HEK293 (cell line): ENCODE data around the gene MMP11.

Experiments
- CTCF ChIA-PET: fragments of 350-600 bp; formaldehyde crosslinking; extraction: SDS; loops from one replicate; lab custom pipeline; 2021; ENCODE audit warnings: antibody characterized with exemption; lab: Yijun Ruan, JAX
- POLR2A ChIA-PET: fragments of 300-600 bp; formaldehyde crosslinking; extraction: SDS; loops from one replicate; lab custom pipeline; 2020; ENCODE audit warnings: antibody characterized with exemption, inconsistent platforms; lab: Yijun Ruan, JAX
- H3K27ac ChIP-seq: fragments of 200-500 bp; sonication (Bioruptor generic); 2 replicates; pipeline ENCODE4 v1.5.1; 2014; ENCODE audit warnings: low read depth, low read length, control low read depth, inconsistent platforms; ENCODE audit errors: extremely low read depth
- H3K36me3 ChIP-seq, 2 experiments: fragments of 200-500 bp in 1 of 2; sonication (Bioruptor generic) in 1 of 2; 1 replicate in 1 of 2; 2 replicates in 1 of 2; pipeline ENCODE4 v1.5.1; 2014 to 2017; ENCODE audit warnings: inconsistent platforms in 2 of 2, low read length in 2 of 2; ENCODE audit not compliant: control insufficient read depth in 2 of 2, insufficient read depth in 1 of 2
- H3K4me1 ChIP-seq: fragments of 200-500 bp; sonication (Bioruptor generic); 2 replicates; pipeline ENCODE4 v1.5.1; 2014; ENCODE audit warnings: mild to moderate bottlenecking, low read length, inconsistent platforms; ENCODE audit not compliant: control insufficient read depth, insufficient read depth
- H3K4me3 ChIP-seq: 2 replicates; pipeline ENCODE4 v1.5.1; 2011; ENCODE audit warnings: low read depth, mild to moderate bottlenecking, control low read depth, low read length, moderate library complexity
- H3K9me3 ChIP-seq: fragments of 200-500 bp; sonication (Bioruptor generic); 2 replicates; pipeline ENCODE4 v1.5.1; 2014; ENCODE audit warnings: low read depth, low read length, inconsistent platforms; ENCODE audit not compliant: control insufficient read depth, insufficient read depth
- GLI4 ChIP-seq: fragments of 450-650 bp; formaldehyde crosslinking; IDR thresholded peaks from 2 replicates; pipeline ENCODE4 v1.5.1; 2016; ENCODE audit warnings: missing biosample characterization, missing genetic modification characterization
- GLIS1 ChIP-seq: fragments of 450-650 bp; formaldehyde crosslinking; IDR thresholded peaks from 2 replicates; pipeline ENCODE4 v1.5.1; 2016; ENCODE audit warnings: missing biosample characterization, missing genetic modification characterization
- HOXD13 ChIP-seq: sonication (generic); formaldehyde crosslinking; IDR thresholded peaks from 2 replicates; pipeline ENCODE4 v1.8.0; 2022; ENCODE audit warnings: missing genetic modification reagents, borderline replicate concordance
- IKZF3 ChIP-seq: fragments of 450-650 bp; IDR thresholded peaks from 2 replicates; pipeline ENCODE4 v1.5.0; 2018; ENCODE audit warnings: missing biosample characterization, mild to moderate bottlenecking, missing genetic modification characterization, moderate library complexity
- OSR2 ChIP-seq: fragments of 450-650 bp; formaldehyde crosslinking; IDR thresholded peaks from 2 replicates; pipeline ENCODE4 v1.5.1; 2016; ENCODE audit warnings: missing biosample characterization, missing genetic modification characterization
- REPIN1 ChIP-seq: fragments of 450-650 bp; formaldehyde crosslinking; IDR thresholded peaks from 2 replicates; pipeline ENCODE4 v1.5.1; 2017; ENCODE audit warnings: missing biosample characterization, missing genetic modification characterization, low read depth
- ZBTB1 ChIP-seq: fragments of 450-650 bp; formaldehyde crosslinking; IDR thresholded peaks from 2 replicates; pipeline ENCODE4 v1.5.1; 2016; ENCODE audit warnings: missing biosample characterization, missing genetic modification characterization
- ZBTB21 ChIP-seq: fragments of 450-650 bp; formaldehyde crosslinking; IDR thresholded peaks from 2 replicates; pipeline ENCODE4 v1.5.1; 2017; ENCODE audit warnings: missing biosample characterization, missing genetic modification characterization
- ZBTB48 ChIP-seq: fragments of 450-650 bp; formaldehyde crosslinking; IDR thresholded peaks from 2 replicates; pipeline ENCODE4 v1.5.1; 2016; ENCODE audit warnings: missing biosample characterization, missing genetic modification characterization
- ZFHX2 ChIP-seq: fragments of 450-650 bp; formaldehyde crosslinking; conservative IDR thresholded peaks from 2 replicates; pipeline ENCODE4 v1.5.1; 2016; ENCODE audit warnings: missing biosample characterization, missing genetic modification characterization
- ZNF146 ChIP-seq: fragments of 450-650 bp; formaldehyde crosslinking; IDR thresholded peaks from 2 replicates; pipeline ENCODE4 v1.5.1; 2016; ENCODE audit warnings: missing biosample characterization, missing genetic modification characterization
- ZNF157 ChIP-seq: fragments of 450-650 bp; formaldehyde crosslinking; IDR thresholded peaks from 2 replicates; pipeline ENCODE4 v1.5.1; 2016; ENCODE audit warnings: missing biosample characterization, missing genetic modification characterization
- ZNF221 ChIP-seq: fragments of 450-650 bp; formaldehyde crosslinking; IDR thresholded peaks from 2 replicates; pipeline ENCODE4 v1.5.1; 2017; ENCODE audit warnings: missing biosample characterization, missing genetic modification characterization, borderline replicate concordance
- ZNF23 ChIP-seq: fragments of 450-650 bp; formaldehyde crosslinking; IDR thresholded peaks from 2 replicates; pipeline ENCODE4 v1.5.1; 2016; ENCODE audit warnings: missing biosample characterization, missing genetic modification characterization, borderline replicate concordance
- ZNF239 ChIP-seq: fragments of 450-650 bp; formaldehyde crosslinking; IDR thresholded peaks from 2 replicates; pipeline ENCODE4 v1.5.1; 2016; ENCODE audit warnings: missing biosample characterization, missing genetic modification characterization
- ZNF335 ChIP-seq: fragments of 450-650 bp; formaldehyde crosslinking; conservative IDR thresholded peaks from 2 replicates; pipeline ENCODE4 v1.5.1; 2016; ENCODE audit warnings: missing biosample characterization, missing genetic modification characterization
- ZNF426 ChIP-seq: fragments of 450-650 bp; formaldehyde crosslinking; IDR thresholded peaks from 2 replicates; pipeline ENCODE4 v1.5.1; 2017; ENCODE audit warnings: missing biosample characterization, missing genetic modification characterization, mild to moderate bottlenecking, inconsistent platforms, moderate library complexity
- ZNF514 ChIP-seq: fragments of 450-650 bp; formaldehyde crosslinking; IDR thresholded peaks from 2 replicates; pipeline ENCODE4 v1.5.1; 2016; ENCODE audit warnings: missing biosample characterization, missing genetic modification characterization
- ZNF621 ChIP-seq: fragments of 450-650 bp; formaldehyde crosslinking; IDR thresholded peaks from 2 replicates; pipeline ENCODE4 v1.5.1; 2017; ENCODE audit warnings: missing biosample characterization, missing genetic modification characterization
- ZNF654 ChIP-seq: fragments of 450-650 bp; formaldehyde crosslinking; IDR thresholded peaks from 2 replicates; pipeline ENCODE4 v1.5.1; 2016; ENCODE audit warnings: low read depth, missing biosample characterization, missing genetic modification characterization
- ZNF692 ChIP-seq: fragments of 450-650 bp; formaldehyde crosslinking; IDR thresholded peaks from 2 replicates; pipeline ENCODE4 v1.5.1; 2016; ENCODE audit warnings: missing biosample characterization, missing genetic modification characterization
- ZNF701 ChIP-seq: fragments of 450-650 bp; formaldehyde crosslinking; IDR thresholded peaks from 2 replicates; pipeline ENCODE4 v1.5.1; 2016; ENCODE audit warnings: missing biosample characterization, missing genetic modification characterization
- ZNF704 ChIP-seq: fragments of 450-650 bp; formaldehyde crosslinking; IDR thresholded peaks from 2 replicates; pipeline ENCODE4 v1.5.1; 2016; ENCODE audit warnings: missing biosample characterization, missing genetic modification characterization
- ZNF76 ChIP-seq: fragments of 450-650 bp; formaldehyde crosslinking; IDR thresholded peaks from 2 replicates; pipeline ENCODE4; 2016; ENCODE audit warnings: low read depth, missing biosample characterization, missing genetic modification characterization, borderline replicate concordance
- TF ChIP-seq, protein P1 (sequence below): fragments of 450-650 bp; formaldehyde crosslinking; IDR thresholded peaks from 2 replicates; pipeline ENCODE4 v1.5.1; 2016; ENCODE audit warnings: missing biosample characterization, missing genetic modification characterization, borderline replicate concordance
- TF ChIP-seq, protein P2 (sequence below): fragments of 450-650 bp; formaldehyde crosslinking; IDR thresholded peaks from 2 replicates; pipeline ENCODE4 v1.5.1; 2017; ENCODE audit warnings: missing biosample characterization, missing genetic modification characterization
- TF ChIP-seq, protein P3 (sequence below): fragments of 450-650 bp; formaldehyde crosslinking; optimal IDR thresholded peaks from 2 replicates; pipeline ENCODE3; 2016; ENCODE audit warnings: missing biosample characterization, mild to moderate bottlenecking, missing genetic modification characterization
- TF ChIP-seq, protein P4 (sequence below): fragments of 450-650 bp; formaldehyde crosslinking; IDR thresholded peaks from 2 replicates; pipeline ENCODE4 v1.5.1; 2016; ENCODE audit warnings: missing biosample characterization, missing genetic modification characterization

MMP11 gene

DNA sequence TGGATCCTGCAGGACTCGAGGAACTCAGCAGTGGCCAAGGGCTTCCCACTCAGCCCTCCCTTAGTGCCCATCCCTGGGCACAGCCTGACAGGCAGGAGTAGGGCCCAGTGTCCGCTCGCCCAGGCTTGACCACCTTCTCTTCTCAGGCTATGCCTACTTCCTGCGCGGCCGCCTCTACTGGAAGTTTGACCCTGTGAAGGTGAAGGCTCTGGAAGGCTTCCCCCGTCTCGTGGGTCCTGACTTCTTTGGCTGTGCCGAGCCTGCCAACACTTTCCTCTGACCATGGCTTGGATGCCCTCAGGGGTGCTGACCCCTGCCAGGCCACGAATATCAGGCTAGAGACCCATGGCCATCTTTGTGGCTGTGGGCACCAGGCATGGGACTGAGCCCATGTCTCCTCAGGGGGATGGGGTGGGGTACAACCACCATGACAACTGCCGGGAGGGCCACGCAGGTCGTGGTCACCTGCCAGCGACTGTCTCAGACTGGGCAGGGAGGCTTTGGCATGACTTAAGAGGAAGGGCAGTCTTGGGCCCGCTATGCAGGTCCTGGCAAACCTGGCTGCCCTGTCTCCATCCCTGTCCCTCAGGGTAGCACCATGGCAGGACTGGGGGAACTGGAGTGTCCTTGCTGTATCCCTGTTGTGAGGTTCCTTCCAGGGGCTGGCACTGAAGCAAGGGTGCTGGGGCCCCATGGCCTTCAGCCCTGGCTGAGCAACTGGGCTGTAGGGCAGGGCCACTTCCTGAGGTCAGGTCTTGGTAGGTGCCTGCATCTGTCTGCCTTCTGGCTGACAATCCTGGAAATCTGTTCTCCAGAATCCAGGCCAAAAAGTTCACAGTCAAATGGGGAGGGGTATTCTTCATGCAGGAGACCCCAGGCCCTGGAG lies 10.9 kb downstream of the MMP11 start (continued):
- TF ChIP-seq, protein P1, sequence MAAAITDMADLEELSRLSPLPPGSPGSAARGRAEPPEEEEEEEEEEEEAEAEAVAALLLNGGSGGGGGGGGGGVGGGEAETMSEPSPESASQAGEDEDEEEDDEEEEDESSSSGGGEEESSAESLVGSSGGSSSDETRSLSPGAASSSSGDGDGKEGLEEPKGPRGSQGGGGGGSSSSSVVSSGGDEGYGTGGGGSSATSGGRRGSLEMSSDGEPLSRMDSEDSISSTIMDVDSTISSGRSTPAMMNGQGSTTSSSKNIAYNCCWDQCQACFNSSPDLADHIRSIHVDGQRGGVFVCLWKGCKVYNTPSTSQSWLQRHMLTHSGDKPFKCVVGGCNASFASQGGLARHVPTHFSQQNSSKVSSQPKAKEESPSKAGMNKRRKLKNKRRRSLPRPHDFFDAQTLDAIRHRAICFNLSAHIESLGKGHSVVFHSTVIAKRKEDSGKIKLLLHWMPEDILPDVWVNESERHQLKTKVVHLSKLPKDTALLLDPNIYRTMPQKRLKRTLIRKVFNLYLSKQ = no peak
- TF ChIP-seq, protein P2, sequence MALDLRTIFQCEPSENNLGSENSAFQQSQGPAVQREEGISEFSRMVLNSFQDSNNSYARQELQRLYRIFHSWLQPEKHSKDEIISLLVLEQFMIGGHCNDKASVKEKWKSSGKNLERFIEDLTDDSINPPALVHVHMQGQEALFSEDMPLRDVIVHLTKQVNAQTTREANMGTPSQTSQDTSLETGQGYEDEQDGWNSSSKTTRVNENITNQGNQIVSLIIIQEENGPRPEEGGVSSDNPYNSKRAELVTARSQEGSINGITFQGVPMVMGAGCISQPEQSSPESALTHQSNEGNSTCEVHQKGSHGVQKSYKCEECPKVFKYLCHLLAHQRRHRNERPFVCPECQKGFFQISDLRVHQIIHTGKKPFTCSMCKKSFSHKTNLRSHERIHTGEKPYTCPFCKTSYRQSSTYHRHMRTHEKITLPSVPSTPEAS = no peak
- TF ChIP-seq REPIN1 (no peak), ZNF146 (no peak), ZNF426 (no peak), ZNF704 (tag by site-specific recombination) (no peak)
- TF ChIP-seq, protein P3, sequence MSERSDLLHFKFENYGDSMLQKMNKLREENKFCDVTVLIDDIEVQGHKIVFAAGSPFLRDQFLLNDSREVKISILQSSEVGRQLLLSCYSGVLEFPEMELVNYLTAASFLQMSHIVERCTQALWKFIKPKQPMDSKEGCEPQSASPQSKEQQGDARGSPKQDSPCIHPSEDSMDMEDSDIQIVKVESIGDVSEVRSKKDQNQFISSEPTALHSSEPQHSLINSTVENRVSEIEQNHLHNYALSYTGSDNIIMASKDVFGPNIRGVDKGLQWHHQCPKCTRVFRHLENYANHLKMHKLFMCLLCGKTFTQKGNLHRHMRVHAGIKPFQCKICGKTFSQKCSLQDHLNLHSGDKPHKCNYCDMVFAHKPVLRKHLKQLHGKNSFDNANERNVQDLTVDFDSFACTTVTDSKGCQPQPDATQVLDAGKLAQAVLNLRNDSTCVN = no peak
- TF ChIP-seq, all 188 proteins: peak for 0

GRCh38 chr22:23784215-23784732 lies 11.6 kb downstream of the MMP11 start:
- CTCF ChIA-PET = no interaction called here
- POLR2A ChIA-PET = no interaction called here

GRCh38 chr22:23786261-23786710 lies 13.6 kb downstream of the MMP11 start:
- ChIA-PET CTCF (interaction anchor here (0.9 to 1.0 kb wide), 2 partner anchors 16 to 71 kb away, joined by 3 read pairs; partner anchors contain the start of gene SLC2A11), POLR2A (interaction anchor here (1.1 to 1.2 kb wide), 2 partner anchors 12 to 71 kb away, joined by 4 to 5 read pairs; partner anchors contain the start of gene SLC2A11)
- H3K4me3 ChIP-seq = peak overlapping the region; percentile 85
- no peaks in the 10 kb centered on the region for H3K9me3 ChIP-seq
- peak overlapping the region; percentile 99 for H3K27ac ChIP-seq
- H3K4me1 ChIP-seq = peaks cover 9% of the 10 kb centered on the region
- H3K36me3 ChIP-seq = peaks cover 4 to 9% of the 10 kb centered on the region in 2 experiments
- no peak for TF ChIP-seq ZNF157
- TF ChIP-seq, protein P4, sequence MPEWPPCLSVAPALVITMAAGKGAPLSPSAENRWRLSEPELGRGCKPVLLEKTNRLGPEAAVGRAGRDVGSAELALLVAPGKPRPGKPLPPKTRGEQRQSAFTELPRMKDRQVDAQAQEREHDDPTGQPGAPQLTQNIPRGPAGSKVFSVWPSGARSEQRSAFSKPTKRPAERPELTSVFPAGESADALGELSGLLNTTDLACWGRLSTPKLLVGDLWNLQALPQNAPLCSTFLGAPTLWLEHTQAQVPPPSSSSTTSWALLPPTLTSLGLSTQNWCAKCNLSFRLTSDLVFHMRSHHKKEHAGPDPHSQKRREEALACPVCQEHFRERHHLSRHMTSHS (tag by site-specific recombination) = no peak
- no peak for TF ChIP-seq ZNF621
- TF ChIP-seq ZNF23 (tag by site-specific recombination) = no peak
- TF ChIP-seq ZNF692 (tag by site-specific recombination) = no peak
- TF ChIP-seq ZNF654 (tag by site-specific recombination) = no peak
- peak; percentile 65; the same call in 1 of the 2 replicates for TF ChIP-seq ZBTB48 (tag by site-specific recombination)
- TF ChIP-seq ZNF239 (tag by site-specific recombination) = no peak
- no peak for TF ChIP-seq ZNF514 (tag by site-specific recombination)
- TF ChIP-seq ZNF335 (tag by site-specific recombination) = 0 out of 2 replicates have a peak, but pooled peaks have one; percentile 10
- TF ChIP-seq ZNF76 (tag by site-specific recombination) = no peak
- 0 out of 2 replicates have a peak, but pooled peaks have one; percentile 26 for TF ChIP-seq OSR2 (tag by site-specific recombination)
- no peak for TF ChIP-seq HOXD13
- TF ChIP-seq ZNF221 (tag by site-specific recombination) = no peak
- TF ChIP-seq IKZF3 (tag by site-specific recombination) = no peak
- no peak for TF ChIP-seq GLI4 (tag by site-specific recombination)
- no peak for TF ChIP-seq ZFHX2 (tag by site-specific recombination)

More at GRCh38 chr22:23784215-23784732, 11.6 kb downstream of the MMP11 start:
- Histone ChIP-seq H3K27ac (no peak overlapping the region), H3K9me3 (no peaks in the 10 kb centered on the region), H3K36me3 (peaks cover 2 to 4% of the 10 kb centered on the region in 2 experiments; a peak in 2 of 3 replicates), H3K4me1 (peaks cover 6% of the 10 kb centered on the region)
- TF ChIP-seq ZBTB1 (tag by site-specific recombination) (no peak), ZBTB21 (tag by site-specific recombination) (no peak), ZNF701 (tag by site-specific recombination) (no peak), GLIS1 (no peak)
- TF ChIP-seq, all 188 proteins: peak for 0
- no peak overlapping the region for H3K4me3 ChIP-seq
